Left renal cortex interstitium (tissue), 4 donors: ENCODE data around the gene ZAR1L. TPM values are rescaled to one million over a fixed set of nuclear protein-coding genes. Genes with fewer than 3 reads are reported as not detected.

ENCODE experiments used
- DNase-seq, 4 donors: peaks; one replicate each; pipeline ENCODE4 v3.0.0-alpha.2; 2013; ENCODE audit warnings: low read depth in 4 of 4, low spot score in 2 of 4, missing footprints in 1 of 4
- polyA plus RNA-seq, 4 donors: library from polyadenylated mRNA; unstranded; fragments of 120-200 nt; gene quantifications; one replicate each; pipeline ENCODE4 v1.2.1, GENCODE V29; 2013; ENCODE audit not compliant: insufficient read length in 4 of 4

Gene ZAR1L
- polyA plus RNA-seq, 4 donors: 0.08 TPM; not detected in 3

DNA sequence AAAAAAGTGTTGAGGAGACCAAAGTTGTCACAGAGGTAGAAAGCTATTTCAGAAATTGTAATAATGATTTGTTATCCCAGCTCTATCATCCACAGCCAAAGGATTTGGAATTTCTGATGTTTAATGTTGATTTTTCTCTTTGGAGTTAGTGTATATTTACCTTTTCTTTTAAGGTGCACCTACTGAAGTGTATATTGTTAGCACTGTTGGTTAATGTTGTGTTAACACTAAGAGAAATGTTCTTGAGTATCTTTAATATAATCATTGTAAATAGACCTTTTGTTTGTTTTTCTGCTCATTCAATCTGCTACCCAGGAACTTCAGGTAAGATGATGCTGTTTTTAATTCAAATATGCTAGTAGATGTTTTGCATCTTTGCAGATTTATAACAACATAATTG, 57.5 kb downstream of the ZAR1L start:
- no peak for DNase-seq

- DNase-seq: no peak
Measured at GRCh38 chr13:32256243-32256642, 58.9 kb downstream of the ZAR1L start.

- no peak for DNase-seq
Measured at GRCh38 chr13:32255724-32256109, 59.4 kb downstream of the ZAR1L start.

- no peak for DNase-seq
Measured at GRCh38 chr13:32254916-32255723, 60.0 kb downstream of the ZAR1L start.

DNA sequence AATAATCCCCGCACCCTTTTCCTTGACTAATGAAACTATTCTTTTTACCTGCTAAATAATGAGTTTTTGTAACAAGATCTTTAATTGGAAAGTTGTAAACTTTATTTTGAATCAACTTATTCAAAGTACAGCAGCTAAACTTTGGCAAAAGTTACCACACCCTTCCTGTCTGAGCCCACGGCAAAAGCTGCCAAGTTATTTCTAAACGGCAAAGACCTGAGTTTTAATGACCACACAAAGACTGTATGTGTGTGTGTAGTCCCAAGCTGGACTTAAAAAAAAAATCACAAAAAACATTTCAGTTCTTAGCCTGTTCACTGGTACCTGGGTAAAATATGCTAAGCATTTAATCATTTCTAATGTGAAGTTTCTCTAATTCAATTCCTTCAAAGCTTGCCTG, 60.7 kb downstream of the ZAR1L start:
- DNase-seq: no peak

GRCh38 chr13:32253911-32254399, 61.2 kb downstream of the ZAR1L start:
- DNase-seq: no peak

Other genes with a start within 250 kb of the ZAR1L start
- 10 to 100 TPM in 1 of 4 donors, 1 to 10 TPM in 3; 6.7 to 10.4 (median 7.5) TPM for gene BRCA2, start 145 bp upstream of the ZAR1L start, polyA plus RNA-seq
- gene N4BP2L1, start 112.8 kb upstream of the ZAR1L start, polyA plus RNA-seq: 10 to 100 TPM; 15.1 to 31.7 (median 22.6) TPM
- 100 to 1,000 TPM; 130 to 255 (median 193) TPM for gene N4BP2L2, start 223.4 kb upstream of the ZAR1L start, polyA plus RNA-seq